ENCODE data around the gene DYNC1LI1. TPM values are rescaled to one million over a fixed set of nuclear protein-coding genes. Genes with fewer than 3 reads are reported as not detected.

Gene DYNC1LI1
- polyA plus RNA-seq, 1 donor from 2014 or later = 94.5 TPM

DNA sequence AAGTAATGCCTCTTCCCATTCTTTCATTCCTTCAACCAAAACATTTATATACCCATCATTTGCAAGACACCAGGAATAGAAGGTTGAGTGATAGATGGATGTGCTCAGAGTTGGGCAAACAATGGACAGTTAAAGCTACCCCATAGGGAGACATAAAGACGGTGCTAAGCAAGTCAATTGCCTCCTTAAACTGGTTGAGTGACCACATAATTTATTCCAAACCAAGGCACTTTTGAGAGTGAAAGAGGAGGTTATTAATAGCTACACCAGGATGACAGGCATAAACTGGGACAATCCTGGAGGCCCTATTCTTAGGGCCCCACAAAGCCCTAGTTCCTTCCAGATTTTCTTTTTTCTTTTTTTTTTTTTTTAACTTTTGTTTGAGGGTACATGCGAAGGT is 21.4 kb upstream of the DYNC1LI1 start:
- Histone ChIP-seq H3K9ac (ENCODE audit: low read length) (no peak overlapping the region), H3K4me2 (ENCODE audit: low read length) (no peak overlapping the region), H3K9me2 (ENCODE audit: insufficient read depth, low read length) (no peaks in the 10 kb centered on the region), H3K79me2 (replicated peaks; ENCODE audit: insufficient read depth, low read length) (no peaks in the 10 kb centered on the region), H3K9me3 (ENCODE audit: low read length) (no peaks in the 10 kb centered on the region), H3K4me3 (ENCODE audit: low read length) (no peak overlapping the region), H3F3A (ENCODE audit: insufficient read depth, low read length, poor library complexity, severe bottlenecking) (no peaks in the 10 kb centered on the region), H3K27ac (ENCODE audit: low read length) (no peak overlapping the region), H4K20me1 (ENCODE audit: insufficient read depth) (no peaks in the 10 kb centered on the region), H2AFZ (ENCODE audit: low read depth, low read length) (no peak overlapping the region), H3K27me3 (ENCODE audit: insufficient read depth, low read depth, low read length) (no peaks in the 10 kb centered on the region), H3K36me3 (ENCODE audit: insufficient read depth, low read length) (no peaks in the 10 kb centered on the region)
- TF ChIP-seq, protein P1, sequence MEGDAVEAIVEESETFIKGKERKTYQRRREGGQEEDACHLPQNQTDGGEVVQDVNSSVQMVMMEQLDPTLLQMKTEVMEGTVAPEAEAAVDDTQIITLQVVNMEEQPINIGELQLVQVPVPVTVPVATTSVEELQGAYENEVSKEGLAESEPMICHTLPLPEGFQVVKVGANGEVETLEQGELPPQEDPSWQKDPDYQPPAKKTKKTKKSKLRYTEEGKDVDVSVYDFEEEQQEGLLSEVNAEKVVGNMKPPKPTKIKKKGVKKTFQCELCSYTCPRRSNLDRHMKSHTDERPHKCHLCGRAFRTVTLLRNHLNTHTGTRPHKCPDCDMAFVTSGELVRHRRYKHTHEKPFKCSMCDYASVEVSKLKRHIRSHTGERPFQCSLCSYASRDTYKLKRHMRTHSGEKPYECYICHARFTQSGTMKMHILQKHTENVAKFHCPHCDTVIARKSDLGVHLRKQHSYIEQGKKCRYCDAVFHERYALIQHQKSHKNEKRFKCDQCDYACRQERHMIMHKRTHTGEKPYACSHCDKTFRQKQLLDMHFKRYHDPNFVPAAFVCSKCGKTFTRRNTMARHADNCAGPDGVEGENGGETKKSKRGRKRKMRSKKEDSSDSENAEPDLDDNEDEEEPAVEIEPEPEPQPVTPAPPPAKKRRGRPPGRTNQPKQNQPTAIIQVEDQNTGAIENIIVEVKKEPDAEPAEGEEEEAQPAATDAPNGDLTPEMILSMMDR (IDR thresholded peaks at IDR 0.05; ENCODE audit: poor library complexity, severe bottlenecking) = no peak
- TF ChIP-seq EZH2 (IDR thresholded peaks at IDR 0.05; ENCODE audit: borderline replicate concordance, insufficient read depth, low read length, poor library complexity, severe bottlenecking) = no peak
- TF ChIP-seq TAF1 (IDR thresholded peaks at IDR 0.05; ENCODE audit: low read depth) = no peak
- TF ChIP-seq MXI1 (conservative IDR thresholded peaks at IDR 0.05; ENCODE audit: poor library complexity, severe bottlenecking) = no peak
- no peak for TF ChIP-seq EP300 (conservative IDR thresholded peaks at IDR 0.05; ENCODE audit: poor library complexity, severe bottlenecking)
- no peak for TF ChIP-seq SMC3 (conservative IDR thresholded peaks at IDR 0.05; ENCODE audit: poor library complexity)
- TF ChIP-seq, protein P2, sequence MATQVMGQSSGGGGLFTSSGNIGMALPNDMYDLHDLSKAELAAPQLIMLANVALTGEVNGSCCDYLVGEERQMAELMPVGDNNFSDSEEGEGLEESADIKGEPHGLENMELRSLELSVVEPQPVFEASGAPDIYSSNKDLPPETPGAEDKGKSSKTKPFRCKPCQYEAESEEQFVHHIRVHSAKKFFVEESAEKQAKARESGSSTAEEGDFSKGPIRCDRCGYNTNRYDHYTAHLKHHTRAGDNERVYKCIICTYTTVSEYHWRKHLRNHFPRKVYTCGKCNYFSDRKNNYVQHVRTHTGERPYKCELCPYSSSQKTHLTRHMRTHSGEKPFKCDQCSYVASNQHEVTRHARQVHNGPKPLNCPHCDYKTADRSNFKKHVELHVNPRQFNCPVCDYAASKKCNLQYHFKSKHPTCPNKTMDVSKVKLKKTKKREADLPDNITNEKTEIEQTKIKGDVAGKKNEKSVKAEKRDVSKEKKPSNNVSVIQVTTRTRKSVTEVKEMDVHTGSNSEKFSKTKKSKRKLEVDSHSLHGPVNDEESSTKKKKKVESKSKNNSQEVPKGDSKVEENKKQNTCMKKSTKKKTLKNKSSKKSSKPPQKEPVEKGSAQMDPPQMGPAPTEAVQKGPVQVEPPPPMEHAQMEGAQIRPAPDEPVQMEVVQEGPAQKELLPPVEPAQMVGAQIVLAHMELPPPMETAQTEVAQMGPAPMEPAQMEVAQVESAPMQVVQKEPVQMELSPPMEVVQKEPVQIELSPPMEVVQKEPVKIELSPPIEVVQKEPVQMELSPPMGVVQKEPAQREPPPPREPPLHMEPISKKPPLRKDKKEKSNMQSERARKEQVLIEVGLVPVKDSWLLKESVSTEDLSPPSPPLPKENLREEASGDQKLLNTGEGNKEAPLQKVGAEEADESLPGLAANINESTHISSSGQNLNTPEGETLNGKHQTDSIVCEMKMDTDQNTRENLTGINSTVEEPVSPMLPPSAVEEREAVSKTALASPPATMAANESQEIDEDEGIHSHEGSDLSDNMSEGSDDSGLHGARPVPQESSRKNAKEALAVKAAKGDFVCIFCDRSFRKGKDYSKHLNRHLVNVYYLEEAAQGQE (IDR thresholded peaks at IDR 0.05; ENCODE audit: borderline replicate concordance) = no peak
- no peak for TF ChIP-seq POLR2AphosphoS5 (IDR thresholded peaks at IDR 0.05)

DNA sequence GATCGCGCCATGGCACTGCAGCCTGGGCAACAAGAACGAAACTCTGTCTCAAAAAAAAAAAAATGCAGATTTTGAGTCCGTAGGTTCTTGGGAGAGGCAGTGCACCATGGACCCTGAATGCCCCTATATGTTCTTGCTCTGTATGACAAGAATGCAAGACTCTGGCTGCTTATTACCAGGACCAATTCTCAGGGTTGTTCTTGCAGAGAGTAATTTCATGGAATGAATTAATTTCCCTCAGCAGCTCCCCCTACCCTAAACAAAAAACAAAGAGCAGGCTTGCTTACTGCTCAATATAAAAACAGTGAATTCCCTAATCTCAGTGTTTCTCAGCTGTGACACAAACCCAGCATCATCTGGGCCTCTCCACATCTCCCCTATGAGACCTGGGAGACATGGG is 20.5 kb upstream of the DYNC1LI1 start:
- H4K20me1 ChIP-seq (ENCODE audit: insufficient read depth) = no peaks in the 10 kb centered on the region
- no peak overlapping the region for H3K4me2 ChIP-seq (ENCODE audit: low read length)
- no peaks in the 10 kb centered on the region for H3F3A ChIP-seq (ENCODE audit: insufficient read depth, low read length, poor library complexity, severe bottlenecking)

More for the DNA sequence above, 20.5 kb upstream of the DYNC1LI1 start:
- H3K4me3 ChIP-seq (ENCODE audit: low read length) = no peak overlapping the region
- no peaks in the 10 kb centered on the region for H3K9me2 ChIP-seq (ENCODE audit: insufficient read depth, low read length)
- H3K9ac ChIP-seq (ENCODE audit: low read length) = no peak overlapping the region
- H3K79me2 ChIP-seq (replicated peaks; ENCODE audit: insufficient read depth, low read length) = no peaks in the 10 kb centered on the region
- TF ChIP-seq SMC3 (conservative IDR thresholded peaks at IDR 0.05; ENCODE audit: poor library complexity) = no peak
- TF ChIP-seq EP300 (conservative IDR thresholded peaks at IDR 0.05; ENCODE audit: poor library complexity, severe bottlenecking) = no peak
- no peak for TF ChIP-seq RAD21 (conservative IDR thresholded peaks at IDR 0.05)
- TF ChIP-seq, protein P1 (IDR thresholded peaks at IDR 0.05; ENCODE audit: poor library complexity, severe bottlenecking) = no peak
- H3K27ac ChIP-seq (ENCODE audit: low read length) = no peak overlapping the region
- no peaks in the 10 kb centered on the region for H3K9me3 ChIP-seq (ENCODE audit: low read length)
- no peaks in the 10 kb centered on the region for H3K36me3 ChIP-seq (ENCODE audit: insufficient read depth, low read length)
- H2AFZ ChIP-seq (ENCODE audit: low read depth, low read length) = no peak overlapping the region
- H3K27me3 ChIP-seq (ENCODE audit: insufficient read depth, low read depth, low read length) = no peaks in the 10 kb centered on the region

All from neural cell (in vitro differentiated cells).